ENCODE measurements around the gene NEDD4L.

NEDD4L gene

GRCh38 chr18:58254873-58255511 lies 211.0 kb downstream of the NEDD4L start:
- in situ Hi-C loops (cut with HindIII; ENCODE audit: low sequenced_read_pairs): no loop called here

- in situ Hi-C loops (cut with HindIII; ENCODE audit: low sequenced_read_pairs): no loop called here
Observed at GRCh38 chr18:58255701-58256311, 211.8 kb downstream of the NEDD4L start.

GRCh38 chr18:58256316-58257080 lies 212.5 kb downstream of the NEDD4L start:
- in situ Hi-C loops (cut with HindIII; ENCODE audit: low sequenced_read_pairs): no loop called here

- in situ Hi-C loops (cut with HindIII; ENCODE audit: low sequenced_read_pairs): no loop called here
Observed at GRCh38 chr18:58257461-58257860, 213.4 kb downstream of the NEDD4L start.

- in situ Hi-C loops (cut with HindIII; ENCODE audit: low sequenced_read_pairs): no loop called here
Observed at GRCh38 chr18:58258692-58259342, 214.8 kb downstream of the NEDD4L start.

GRCh38 chr18:58263055-58263957 lies 219.3 kb downstream of the NEDD4L start:
- in situ Hi-C loops (cut with HindIII; ENCODE audit: low sequenced_read_pairs): no loop called here

- in situ Hi-C loops (cut with HindIII; ENCODE audit: low sequenced_read_pairs): no loop called here
Observed at GRCh38 chr18:58264075-58264474, 220.0 kb downstream of the NEDD4L start.

GRCh38 chr18:58264840-58265239 lies 220.8 kb downstream of the NEDD4L start:
- in situ Hi-C loops (cut with HindIII; ENCODE audit: low sequenced_read_pairs): loop anchor here (5.0 kb wide), 1 partner anchor 52 kb away; no protein-coding TSS in a partner anchor

- in situ Hi-C loops (cut with HindIII; ENCODE audit: low sequenced_read_pairs): loop anchor here (5.0 kb wide), 1 partner anchor 52 kb away; no protein-coding TSS in a partner anchor
Observed at GRCh38 chr18:58265489-58265888, 221.5 kb downstream of the NEDD4L start.

GRCh38 chr18:58266291-58266690 lies 222.3 kb downstream of the NEDD4L start:
- in situ Hi-C loops (cut with HindIII; ENCODE audit: low sequenced_read_pairs): loop anchor here (5.0 kb wide), 1 partner anchor 51 kb away; no protein-coding TSS in a partner anchor

- in situ Hi-C loops (cut with HindIII; ENCODE audit: low sequenced_read_pairs): loop anchor here (5.0 kb wide), 1 partner anchor 50 kb away; no protein-coding TSS in a partner anchor
Observed at GRCh38 chr18:58267493-58267892, 223.5 kb downstream of the NEDD4L start.

GRCh38 chr18:58268849-58269248 lies 224.8 kb downstream of the NEDD4L start:
- in situ Hi-C loops (cut with HindIII; ENCODE audit: low sequenced_read_pairs): loop anchor here (5.0 kb wide), 1 partner anchor 48 kb away; no protein-coding TSS in a partner anchor

GRCh38 chr18:58269931-58270330 lies 225.9 kb downstream of the NEDD4L start:
- in situ Hi-C loops (cut with HindIII; ENCODE audit: low sequenced_read_pairs): loop anchor here (5.0 kb wide), 1 partner anchor 47 kb away; no protein-coding TSS in a partner anchor

- in situ Hi-C loops (cut with HindIII; ENCODE audit: low sequenced_read_pairs): no loop called here
Observed at GRCh38 chr18:58270396-58270795, 226.4 kb downstream of the NEDD4L start.

GRCh38 chr18:58271770-58272169 lies 227.7 kb downstream of the NEDD4L start:
- in situ Hi-C loops (cut with HindIII; ENCODE audit: low sequenced_read_pairs): no loop called here

- in situ Hi-C loops (cut with HindIII; ENCODE audit: low sequenced_read_pairs): no loop called here
Observed at GRCh38 chr18:58272209-58272608, 228.2 kb downstream of the NEDD4L start.

GRCh38 chr18:58272779-58273435 lies 228.9 kb downstream of the NEDD4L start:
- in situ Hi-C loops (cut with HindIII; ENCODE audit: low sequenced_read_pairs): no loop called here

GRCh38 chr18:58275176-58275575 lies 231.2 kb downstream of the NEDD4L start:
- in situ Hi-C loops (cut with HindIII; ENCODE audit: low sequenced_read_pairs): no loop called here
